ENCODE measurements around the gene PCDHB11.
"Not testable (repeated sequence)": the region's sequence is repeated elsewhere in the genome, so short reads cannot be mapped to it uniquely, and the experiment has no call there.

PCDHB11 gene

GRCh38 chr5:141223112-141223783, 23.8 kb downstream of the PCDHB11 start, which contains the start of gene PCDHB14:
Gene PCDHB14 (plus strand): TSS chr5:141223343. CDS start chr5:141223506, 163 bp downstream.
- Histone ChIP-seq H3K27me3 (peaks cover 36% of the 10 kb centered on the region), H3K36me3 (no peaks in the 10 kb centered on the region), H3K4me1 (ENCODE audit: control insufficient read depth in 1 of 2, insufficient read depth in 1 of 2, low read depth in 1 of 2, low read length in 1 of 2) (no peaks in the 10 kb centered on the region), H3K27ac (no peak within 1 kb of the TSS), H3K9me3 (no peaks in the 10 kb centered on the region), H3K4me3 (ENCODE audit: low read depth in 1 of 2, low read length in 1 of 2) (no peak within 1 kb of the TSS)
- no peak for TF ChIP-seq CTCF (IDR thresholded peaks at IDR 0.05)

- not testable (repeated sequence) for H3K36me3 ChIP-seq; H3K4me1 ChIP-seq (ENCODE audit: control insufficient read depth in 1 of 2, insufficient read depth in 1 of 2, low read depth in 1 of 2, low read length in 1 of 2); H3K27ac ChIP-seq; H3K9me3 ChIP-seq; H3K4me3 ChIP-seq (ENCODE audit: low read depth in 1 of 2, low read length in 1 of 2)
- H3K27me3 ChIP-seq, result peaks cover 36% of the 10 kb centered on the region
Measured at GRCh38 chr5:141224844-141225243, 25.4 kb downstream of the PCDHB11 start.

DNA sequence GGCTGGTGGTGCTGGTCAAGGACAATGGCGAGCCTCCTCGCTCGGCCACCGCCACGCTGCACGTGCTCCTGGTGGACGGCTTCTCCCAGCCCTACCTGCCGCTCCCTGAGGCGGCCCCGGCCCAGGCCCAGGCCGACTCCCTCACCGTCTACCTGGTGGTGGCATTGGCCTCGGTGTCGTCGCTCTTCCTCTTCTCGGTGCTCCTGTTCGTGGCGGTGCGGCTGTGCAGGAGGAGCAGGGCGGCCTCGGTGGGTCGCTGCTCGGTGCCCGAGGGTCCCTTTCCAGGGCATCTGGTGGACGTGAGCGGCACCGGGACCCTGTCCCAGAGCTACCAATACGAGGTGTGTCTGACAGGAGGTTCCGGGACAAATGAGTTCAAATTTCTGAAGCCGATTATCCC, 26.0 kb downstream of the PCDHB11 start:
- not testable (repeated sequence) for H3K36me3 ChIP-seq; H3K27ac ChIP-seq; H3K4me3 ChIP-seq (ENCODE audit: low read depth in 1 of 2, low read length in 1 of 2); H3K9me3 ChIP-seq; H3K4me1 ChIP-seq (ENCODE audit: control insufficient read depth in 1 of 2, insufficient read depth in 1 of 2, low read depth in 1 of 2, low read length in 1 of 2)
- H3K27me3 ChIP-seq, result peaks cover 36% of the 10 kb centered on the region

DNA sequence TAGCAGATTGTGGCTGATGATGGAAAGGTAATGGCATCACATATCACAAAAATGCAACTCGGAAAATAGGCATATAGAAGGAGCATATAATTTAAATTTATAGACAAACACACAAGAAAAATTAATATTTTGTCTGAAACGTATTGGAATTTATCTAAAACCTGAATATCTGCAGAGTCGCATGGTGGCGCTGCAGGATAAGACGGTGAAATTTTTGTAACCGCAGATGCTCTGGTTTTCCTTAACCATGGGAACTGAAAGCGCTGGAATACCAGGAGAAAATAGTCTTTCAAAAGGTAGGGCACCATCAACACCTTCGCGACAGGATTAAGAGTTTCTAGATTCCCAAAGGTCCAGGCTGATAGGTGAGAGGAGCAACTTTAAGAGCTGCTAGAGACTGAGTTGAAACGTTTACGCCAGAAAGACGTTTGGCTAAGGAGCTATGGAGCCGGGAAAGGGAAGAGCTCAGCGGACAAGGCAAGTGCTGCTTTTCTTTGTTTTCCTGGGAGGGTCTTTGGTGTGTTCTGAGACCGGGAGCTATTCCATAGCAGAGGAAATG, 34.8 kb downstream of the PCDHB11 start:
- Histone ChIP-seq H3K36me3 (no peaks in the 10 kb centered on the region), H3K27me3 (peaks cover 36% of the 10 kb centered on the region), H3K4me1 (ENCODE audit: control insufficient read depth in 1 of 2, insufficient read depth in 1 of 2, low read depth in 1 of 2, low read length in 1 of 2) (no peaks in the 10 kb centered on the region), H3K9me3 (peaks cover 24% of the 10 kb centered on the region), H3K4me3 (ENCODE audit: low read depth in 1 of 2, low read length in 1 of 2) (no peak overlapping the region), H3K27ac (no peak overlapping the region)
- no peak for TF ChIP-seq CTCF (IDR thresholded peaks at IDR 0.05)

DNA sequence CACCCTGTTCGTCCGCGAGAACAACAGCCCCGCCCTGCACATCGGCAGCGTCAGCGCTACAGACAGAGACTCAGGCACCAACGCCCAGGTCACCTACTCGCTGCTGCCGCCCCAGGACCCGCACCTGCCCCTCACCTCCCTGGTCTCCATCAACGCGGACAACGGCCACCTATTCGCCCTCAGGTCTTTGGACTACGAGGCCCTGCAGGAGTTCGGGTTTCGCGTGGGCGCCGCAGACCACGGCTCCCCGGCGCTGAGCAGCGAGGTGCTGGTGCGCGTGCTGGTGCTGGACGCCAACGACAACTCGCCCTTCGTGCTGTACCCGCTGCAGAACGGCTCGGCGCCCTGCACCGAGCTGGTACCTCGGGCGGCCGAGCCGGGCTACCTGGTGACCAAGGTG, 36.5 kb downstream of the PCDHB11 start:
- H3K36me3 ChIP-seq; H3K4me3 ChIP-seq (ENCODE audit: low read depth in 1 of 2, low read length in 1 of 2); H3K4me1 ChIP-seq (ENCODE audit: control insufficient read depth in 1 of 2, insufficient read depth in 1 of 2, low read depth in 1 of 2, low read length in 1 of 2); H3K27ac ChIP-seq: not testable (repeated sequence)
- peaks cover 49% of the 10 kb centered on the region for H3K27me3 ChIP-seq
- peaks cover 29% of the 10 kb centered on the region for H3K9me3 ChIP-seq

- Histone ChIP-seq H3K9me3 (peaks cover 37% of the 10 kb centered on the region), H3K27me3 (peaks cover 57% of the 10 kb centered on the region), H3K4me1 (ENCODE audit: control insufficient read depth in 1 of 2, insufficient read depth in 1 of 2, low read depth in 1 of 2, low read length in 1 of 2) (no peaks in the 10 kb centered on the region), H3K27ac (no peak overlapping the region), H3K4me3 (ENCODE audit: low read depth in 1 of 2, low read length in 1 of 2) (no peak overlapping the region), H3K36me3 (no peaks in the 10 kb centered on the region)
- TF ChIP-seq CTCF (IDR thresholded peaks at IDR 0.05), result no peak
Measured at GRCh38 chr5:141236516-141237313, 37.3 kb downstream of the PCDHB11 start.

GRCh38 chr5:141241496-141241895, 42.1 kb downstream of the PCDHB11 start:
- no peak overlapping the region for H3K4me3 ChIP-seq (ENCODE audit: low read depth in 1 of 2, low read length in 1 of 2)
- H3K27ac ChIP-seq, result no peak overlapping the region
- peaks cover 27% of the 10 kb centered on the region for H3K9me3 ChIP-seq
- no peaks in the 10 kb centered on the region for H3K4me1 ChIP-seq (ENCODE audit: control insufficient read depth in 1 of 2, insufficient read depth in 1 of 2, low read depth in 1 of 2, low read length in 1 of 2)
- H3K27me3 ChIP-seq, result peaks cover 32% of the 10 kb centered on the region
- no peaks in the 10 kb centered on the region for H3K36me3 ChIP-seq
- no peak for TF ChIP-seq CTCF (IDR thresholded peaks at IDR 0.05)
